Cardiac fibroblast (primary cell): ENCODE measurements around the gene TANGO2.

ENCODE experiments used
- DNase-seq, 2 donors: peaks; one replicate each; pipeline versions ENCODE4 v3.0.0 to v3.0.0-alpha.2; 2010; ENCODE audit warnings: low read depth in 2 of 2
- H3K4me3 ChIP-seq, 2 donors: replicated peaks in 1 of 2; 1 replicate in 1 of 2; 2 replicates in 1 of 2; pipeline ENCODE4 v1.5.1; 2011; ENCODE audit warnings: low read depth in 2 of 2, low read length in 2 of 2, mild to moderate bottlenecking in 2 of 2, moderate library complexity in 1 of 2
- CTCF ChIP-seq: IDR thresholded peaks from one replicate; pipeline ENCODE4 v1.5.1; 2011; ENCODE audit warnings: low read depth, mild to moderate bottlenecking, low read length, inconsistent platforms

Gene TANGO2

GRCh38 chr22:20028855-20029549, 8.1 kb downstream of the TANGO2 start:
- DNase-seq: no peak
- H3K4me3 ChIP-seq: no peak overlapping the region
- no peak for TF ChIP-seq CTCF

- no peak for TF ChIP-seq CTCF
- no peak overlapping the region for H3K4me3 ChIP-seq
- DNase-seq: no peak
Measured at GRCh38 chr22:20029550-20030225, 8.8 kb downstream of the TANGO2 start.

GRCh38 chr22:20031732-20032406, 11.0 kb downstream of the TANGO2 start:
- TF ChIP-seq CTCF: no peak
- no peak for DNase-seq
- H3K4me3 ChIP-seq: no peak overlapping the region

GRCh38 chr22:20032407-20032991, 11.6 kb downstream of the TANGO2 start:
- no peak for DNase-seq
- no peak for TF ChIP-seq CTCF
- H3K4me3 ChIP-seq: no peak overlapping the region

GRCh38 chr22:20033045-20033706, 12.3 kb downstream of the TANGO2 start:
- TF ChIP-seq CTCF: no peak
- peak in 1 of 2 donors; percentile 33 for DNase-seq
- H3K4me3 ChIP-seq: no peak overlapping the region

GRCh38 chr22:20034143-20034542, 13.2 kb downstream of the TANGO2 start:
- no peak overlapping the region for H3K4me3 ChIP-seq
- TF ChIP-seq CTCF: no peak
- DNase-seq: peak in 1 of 2 donors; percentile 28
